Measurements from ENCODE around the gene RGL1. TPM values are rescaled to one million over a fixed set of nuclear protein-coding genes. Genes with fewer than 3 reads are reported as not detected.
A peak's percentile ranks its signal among the peaks of the same experiment; 100 is the strongest.

The RGL1 gene
- total RNA-seq, 1 experiment from 2014 or later, result 2.1 TPM

DNA sequence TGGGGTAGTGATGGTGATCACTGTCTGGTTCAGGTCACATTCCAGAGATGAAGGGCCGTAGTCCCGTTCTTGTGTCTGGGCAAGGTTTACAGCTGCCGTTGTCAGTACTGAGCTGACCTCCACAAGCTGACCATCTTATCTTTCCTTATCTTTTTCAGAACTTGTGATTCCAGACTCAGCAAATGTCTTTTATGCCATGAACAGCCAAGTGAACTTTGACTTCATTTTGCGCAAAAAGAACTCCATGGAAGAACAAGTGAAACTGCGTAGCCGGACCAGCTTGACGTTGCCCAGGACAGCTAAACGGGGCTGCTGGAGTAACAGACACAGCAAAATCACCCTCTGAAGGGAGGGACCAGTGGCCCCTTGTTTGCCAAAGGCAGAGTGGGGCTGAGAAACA, 121.0 kb downstream of the RGL1 start:
- DNase-seq (ENCODE audit: unreplicated experiment), result no peak
- CTCF ChIA-PET, result interaction anchor here (1.3 kb wide), 2 partner anchors 10 to 126 kb away, joined by 3 to 6 read pairs; partner anchors contain the start of gene TSEN15
- Mint-ChIP-seq H3K36me3 (ENCODE audit: insufficient read depth, unreplicated experiment) (no peaks in the 10 kb centered on the region), H3K27me3 (ENCODE audit: insufficient read depth, unreplicated experiment) (no peaks in the 10 kb centered on the region), H3K9me3 (ENCODE audit: unreplicated experiment) (no peaks in the 10 kb centered on the region), H3K27ac (ENCODE audit: low read depth, unreplicated experiment) (no peak overlapping the region), H3K4me1 (ENCODE audit: insufficient read depth, unreplicated experiment) (no peaks in the 10 kb centered on the region), H3K4me3 (ENCODE audit: unreplicated experiment) (no peak overlapping the region)
- POLR2A ChIA-PET, result no interaction called here
- intact Hi-C loops (cut with micrococcal nuclease), result no loop called here
- BruUV-seq (replicated peaks), result no TSS peak
- TF ChIP-seq, protein P1, sequence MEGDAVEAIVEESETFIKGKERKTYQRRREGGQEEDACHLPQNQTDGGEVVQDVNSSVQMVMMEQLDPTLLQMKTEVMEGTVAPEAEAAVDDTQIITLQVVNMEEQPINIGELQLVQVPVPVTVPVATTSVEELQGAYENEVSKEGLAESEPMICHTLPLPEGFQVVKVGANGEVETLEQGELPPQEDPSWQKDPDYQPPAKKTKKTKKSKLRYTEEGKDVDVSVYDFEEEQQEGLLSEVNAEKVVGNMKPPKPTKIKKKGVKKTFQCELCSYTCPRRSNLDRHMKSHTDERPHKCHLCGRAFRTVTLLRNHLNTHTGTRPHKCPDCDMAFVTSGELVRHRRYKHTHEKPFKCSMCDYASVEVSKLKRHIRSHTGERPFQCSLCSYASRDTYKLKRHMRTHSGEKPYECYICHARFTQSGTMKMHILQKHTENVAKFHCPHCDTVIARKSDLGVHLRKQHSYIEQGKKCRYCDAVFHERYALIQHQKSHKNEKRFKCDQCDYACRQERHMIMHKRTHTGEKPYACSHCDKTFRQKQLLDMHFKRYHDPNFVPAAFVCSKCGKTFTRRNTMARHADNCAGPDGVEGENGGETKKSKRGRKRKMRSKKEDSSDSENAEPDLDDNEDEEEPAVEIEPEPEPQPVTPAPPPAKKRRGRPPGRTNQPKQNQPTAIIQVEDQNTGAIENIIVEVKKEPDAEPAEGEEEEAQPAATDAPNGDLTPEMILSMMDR (IDR thresholded peaks at IDR 0.05; ENCODE audit: unreplicated experiment), result no peak

DNA sequence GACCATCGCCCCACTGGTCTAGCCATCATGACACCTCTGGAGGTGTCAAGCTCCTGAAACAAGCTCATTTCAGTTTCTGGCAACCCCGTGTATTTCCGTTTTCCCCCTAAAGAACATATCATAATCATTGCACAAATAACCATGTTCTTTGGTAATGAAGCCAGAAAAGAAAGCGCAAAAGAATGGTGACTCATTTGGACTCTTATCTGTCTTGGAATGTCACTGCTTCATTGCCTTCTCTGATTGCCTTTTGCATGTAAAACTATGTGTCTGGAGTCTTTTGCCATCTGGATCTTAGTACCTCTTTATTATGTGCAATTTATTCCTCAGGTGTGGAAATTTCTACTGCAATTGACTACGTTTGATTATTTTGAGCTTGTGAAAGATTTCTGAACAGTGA, 122.1 kb downstream of the RGL1 start:
- no peaks in the 10 kb centered on the region for H3K9me3 Mint-ChIP-seq (ENCODE audit: unreplicated experiment)
- H3K4me3 Mint-ChIP-seq (ENCODE audit: unreplicated experiment), result no peak overlapping the region
- no peaks in the 10 kb centered on the region for H3K4me1 Mint-ChIP-seq (ENCODE audit: insufficient read depth, unreplicated experiment)
- ChIA-PET POLR2A (no interaction called here), CTCF (interaction anchor here (0.6 to 1.4 kb wide), 5 partner anchors 11 to 193 kb away, joined by 3 to 9 read pairs (median 4); partner anchors contain the start of gene TSEN15)
- no peaks in the 10 kb centered on the region for H3K36me3 Mint-ChIP-seq (ENCODE audit: insufficient read depth, unreplicated experiment)
- BruUV-seq (replicated peaks), result no TSS peak
- intact Hi-C loops (cut with micrococcal nuclease), result no loop called here
- no peak overlapping the region for H3K27ac Mint-ChIP-seq (ENCODE audit: low read depth, unreplicated experiment)
- TF ChIP-seq, protein P1 (IDR thresholded peaks at IDR 0.05; ENCODE audit: unreplicated experiment), result no peak
- H3K27me3 Mint-ChIP-seq (ENCODE audit: insufficient read depth, unreplicated experiment), result no peaks in the 10 kb centered on the region
- DNase-seq (ENCODE audit: unreplicated experiment), result no peak

DNA sequence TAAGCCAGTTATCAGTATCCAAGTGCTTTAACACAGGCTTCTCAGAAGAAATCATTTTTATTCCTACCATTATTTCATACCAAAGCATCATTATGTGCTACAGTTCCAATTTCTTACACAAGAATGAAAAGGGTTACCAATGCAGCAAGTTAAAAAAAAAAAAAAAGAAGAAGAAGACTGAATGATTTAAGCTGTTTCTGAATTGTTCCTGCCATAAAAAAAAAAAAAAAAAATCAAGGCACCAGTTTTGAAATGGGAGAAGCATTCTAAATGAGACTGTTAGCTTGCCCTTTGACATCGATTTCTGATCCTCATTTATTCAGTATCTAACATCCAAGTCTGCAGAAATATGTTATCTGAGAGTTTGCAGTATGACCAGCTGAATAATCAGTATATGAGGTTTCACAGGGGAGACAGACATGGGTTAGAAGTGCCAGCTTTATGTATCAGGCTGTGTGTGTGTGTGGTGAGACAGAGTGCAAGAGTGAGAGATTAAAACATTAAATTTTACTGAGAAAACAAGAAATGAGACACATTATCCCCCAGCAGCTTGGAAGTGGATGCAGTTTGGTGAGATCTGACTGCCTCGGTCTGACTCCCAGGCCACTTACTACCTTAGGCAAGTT, 126.8 kb downstream of the RGL1 start:
- TF ChIP-seq, protein P1 (IDR thresholded peaks at IDR 0.05; ENCODE audit: unreplicated experiment), result no peak
- Mint-ChIP-seq H3K4me1 (ENCODE audit: insufficient read depth, unreplicated experiment) (no peaks in the 10 kb centered on the region), H3K9me3 (ENCODE audit: unreplicated experiment) (no peaks in the 10 kb centered on the region), H3K27me3 (ENCODE audit: insufficient read depth, unreplicated experiment) (no peaks in the 10 kb centered on the region), H3K27ac (ENCODE audit: low read depth, unreplicated experiment) (no peak overlapping the region), H3K4me3 (ENCODE audit: unreplicated experiment) (no peak overlapping the region), H3K36me3 (ENCODE audit: insufficient read depth, unreplicated experiment) (no peaks in the 10 kb centered on the region)
- ChIA-PET CTCF (interaction anchor here (0.6 to 3.6 kb wide), 6 partner anchors 16 to 279 kb away, joined by 3 to 16 read pairs (median 6); partner anchors contain the start of gene APOBEC4), POLR2A (interaction anchor here (0.9 to 1.7 kb wide), 5 partner anchors 10 to 120 kb away, joined by 3 to 8 read pairs (median 4); partner anchors contain the start of gene TSEN15)
- intact Hi-C loops (cut with micrococcal nuclease), result no loop called here
- BruUV-seq (replicated peaks), result no TSS peak
- no peak for DNase-seq (ENCODE audit: unreplicated experiment)

DNA sequence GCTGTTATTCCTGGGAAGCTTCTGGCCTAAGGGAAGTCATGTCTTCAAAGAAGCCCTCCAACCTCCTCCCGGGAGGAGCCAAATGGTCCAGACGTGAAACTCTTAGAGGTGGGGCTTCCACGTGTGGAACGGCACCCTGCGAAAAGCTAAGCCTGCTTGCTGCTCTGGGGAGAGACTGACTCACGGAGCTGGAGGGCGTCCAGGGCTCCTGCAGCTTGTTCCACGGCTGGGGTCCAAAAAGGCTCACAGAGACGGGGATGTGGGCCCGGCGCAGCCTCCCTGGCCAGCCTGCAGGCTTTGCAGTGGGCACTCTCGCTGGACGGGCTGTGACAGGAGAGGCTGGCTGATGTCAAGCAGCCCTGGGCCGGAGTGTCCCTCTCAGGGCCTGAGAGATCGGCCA, 127.5 kb downstream of the RGL1 start:
- BruUV-seq (replicated peaks), result no TSS peak
- CTCF ChIA-PET, result interaction anchor here (0.7 to 3.6 kb wide), 4 partner anchors 17 to 279 kb away, joined by 5 to 16 read pairs (median 8); partner anchors contain the start of gene APOBEC4

More for the DNA sequence above, 127.5 kb downstream of the RGL1 start:
- TF ChIP-seq, protein P1 (IDR thresholded peaks at IDR 0.05; ENCODE audit: unreplicated experiment), result no peak
- intact Hi-C loops (cut with micrococcal nuclease), result no loop called here
- POLR2A ChIA-PET, result interaction anchor here (0.9 to 1.7 kb wide), 4 partner anchors 10 to 119 kb away, joined by 3 to 8 read pairs (median 5); partner anchors contain the start of gene TSEN15
- Mint-ChIP-seq H3K36me3 (ENCODE audit: insufficient read depth, unreplicated experiment) (no peaks in the 10 kb centered on the region), H3K27me3 (ENCODE audit: insufficient read depth, unreplicated experiment) (no peaks in the 10 kb centered on the region), H3K4me3 (ENCODE audit: unreplicated experiment) (no peak overlapping the region), H3K4me1 (ENCODE audit: insufficient read depth, unreplicated experiment) (no peaks in the 10 kb centered on the region), H3K9me3 (ENCODE audit: unreplicated experiment) (no peaks in the 10 kb centered on the region), H3K27ac (ENCODE audit: low read depth, unreplicated experiment) (no peak overlapping the region)
- peak; percentile 68 for DNase-seq (ENCODE audit: unreplicated experiment)

All from MCF 10A (cell line).